H1 (cell line): ENCODE measurements around the gene SMIM17. TPM values are rescaled to one million over a fixed set of nuclear protein-coding genes. Genes with fewer than 3 reads are reported as not detected.

Source experiments
- CTCF ChIA-PET: fragments of 300-600 bp; sonication (Branson Sonifier 250); formaldehyde crosslinking; loops from one replicate; lab custom pipeline; 2021; ENCODE audit not compliant: partially characterized antibody; lab: Charles Lee
- POLR2A ChIA-PET: fragments of 300-600 bp; sonication (Branson Sonifier 250); formaldehyde crosslinking; loops from one replicate; lab custom pipeline; 2021; ENCODE audit warnings: inconsistent platforms; ENCODE audit not compliant: partially characterized antibody; lab: Charles Lee
- DNase-seq, 2 experiments: peaks; one replicate each; pipeline versions ENCODE4 v3.0.0 to v3.0.0-alpha.2; 2010 to 2022; ENCODE audit warnings: low spot score in 2 of 2, low read depth in 1 of 2, mixed read lengths in 1 of 2
- FAIRE-seq: peaks from 2 replicates; lab custom pipeline; 2011; peaks lifted over from hg19 to GRCh38; lab: Jason Lieb, UNC
- H2AFZ ChIP-seq: 2 replicates; pipeline ENCODE4 v1.8.1; 2012; ENCODE audit warnings: low read length, inconsistent platforms
- H2AK5ac ChIP-seq: 2 replicates; pipeline ENCODE4 v1.6.1; 2013; ENCODE audit warnings: low read depth, low read length
- H2BK120ac ChIP-seq: replicated peaks from 2 replicates; pipeline ENCODE3; 2013; ENCODE audit warnings: low read depth, low read length, inconsistent platforms
- H2BK12ac ChIP-seq: 2 replicates; pipeline ENCODE4 v1.6.1; 2013; ENCODE audit warnings: low read depth, low read length
- H2BK15ac ChIP-seq: 2 replicates; pipeline ENCODE4 v1.6.1; 2013; ENCODE audit warnings: low read length
- H2BK20ac ChIP-seq: 2 replicates; pipeline ENCODE4 v1.6.1; 2013; ENCODE audit warnings: low read length
- H2BK5ac ChIP-seq: 2 replicates; pipeline ENCODE4 v1.6.1; 2013; ENCODE audit warnings: low read depth, low read length
- H3K14ac ChIP-seq: 2 replicates; pipeline ENCODE4 v1.6.1; 2013; ENCODE audit warnings: inconsistent platforms; ENCODE audit not compliant: insufficient read length
- H3K18ac ChIP-seq: 2 replicates; pipeline ENCODE4 v1.6.1; 2013; ENCODE audit warnings: low read length; ENCODE audit errors: extremely low read depth
- H3K23ac ChIP-seq: 2 replicates; pipeline ENCODE4 v1.6.1; 2013; ENCODE audit warnings: inconsistent platforms; ENCODE audit not compliant: insufficient read length
- H3K23me2 ChIP-seq: 2 replicates; pipeline ENCODE4 v1.6.1; 2013; ENCODE audit warnings: low read depth, low read length
- H3K27ac ChIP-seq: 2 replicates; pipeline ENCODE4 v1.6.1; 2011; ENCODE audit warnings: low read depth, low read length, inconsistent platforms
- H3K27me3 ChIP-seq, 4 experiments: replicated peaks in 1 of 4; 1 replicate in 1 of 4; 2 replicates in 3 of 4; pipeline versions ENCODE4 v1.6.1 to v1.8.1; 2011 to 2013; ENCODE audit warnings: low read length in 3 of 4, mild to moderate bottlenecking in 3 of 4, inconsistent platforms in 2 of 4, mixed read lengths in 2 of 4, moderate library complexity in 1 of 4; ENCODE audit not compliant: control insufficient read depth in 3 of 4, insufficient read depth in 3 of 4; ENCODE audit errors: extremely low read depth in 1 of 4
- H3K36me3 ChIP-seq, 4 experiments: 2 replicates each; pipeline versions ENCODE4 v1.6.1 to v1.8.1; 2011 to 2013; ENCODE audit warnings: mild to moderate bottlenecking in 4 of 4, low read length in 3 of 4, moderate library complexity in 2 of 4, control low read depth in 1 of 4, inconsistent platforms in 1 of 4; ENCODE audit not compliant: insufficient read depth in 4 of 4, control insufficient read depth in 2 of 4
- H3K4ac ChIP-seq: replicated peaks from 2 replicates; pipeline ENCODE3; 2013; ENCODE audit warnings: low read length, low read depth, mixed read lengths, inconsistent platforms; ENCODE audit not compliant: insufficient read length
- H3K4me1 ChIP-seq, 4 experiments: replicated peaks in 1 of 4; 1 replicate in 1 of 4; 2 replicates in 3 of 4; pipeline versions ENCODE4 v1.6.1 to v1.8.1; 2011 to 2013; ENCODE audit warnings: low read length in 3 of 4, inconsistent platforms in 2 of 4, mixed read lengths in 1 of 4; ENCODE audit not compliant: insufficient read depth in 4 of 4, control insufficient read depth in 3 of 4
- H3K4me2 ChIP-seq, 2 experiments: 2 replicates each; pipeline versions ENCODE4 v1.6.1 to v1.8.1; 2011 to 2013; ENCODE audit warnings: low read depth in 2 of 2, low read length in 2 of 2, control low read depth in 1 of 2, inconsistent platforms in 1 of 2, mild to moderate bottlenecking in 1 of 2; ENCODE audit not compliant: insufficient read depth in 1 of 2
- H3K4me3 ChIP-seq, 4 experiments: fragments of 200-600, 300-600 bp in 1 of 4; sonication (generic), shearing (Covaris generic), sonication (Bioruptor Twin) in 1 of 4; 2 replicates each; pipeline versions ENCODE4 v1.5.1 to v1.8.1; 2011 to 2016; ENCODE audit warnings: low read length in 4 of 4, low read depth in 3 of 4, control low read depth in 2 of 4, inconsistent platforms in 2 of 4, mild to moderate bottlenecking in 2 of 4, mixed read lengths in 1 of 4, moderate library complexity in 1 of 4; ENCODE audit not compliant: insufficient read depth in 2 of 4; ENCODE audit errors: extremely low read depth in 1 of 4
- H3K56ac ChIP-seq: replicated peaks from 2 replicates; pipeline ENCODE3; 2013; ENCODE audit warnings: low read depth, mild to moderate bottlenecking, mixed read lengths, low read length, inconsistent platforms; ENCODE audit not compliant: insufficient read length
- H3K79me1 ChIP-seq: 2 replicates; pipeline ENCODE4 v1.6.1; 2013; ENCODE audit warnings: low read depth, low read length, control low read depth
- H3K79me2 ChIP-seq, 2 experiments: 2 replicates each; pipeline versions ENCODE4 v1.6.1 to v1.8.1; 2012 to 2013; ENCODE audit warnings: low read length in 2 of 2, mild to moderate bottlenecking in 2 of 2, inconsistent platforms in 1 of 2; ENCODE audit not compliant: insufficient read depth in 2 of 2, control insufficient read depth in 1 of 2
- H3K9ac ChIP-seq, 4 experiments: replicated peaks in 1 of 4; 1 replicate in 1 of 4; 2 replicates in 3 of 4; pipeline versions ENCODE4 v1.6.1 to v1.8.1; 2011 to 2013; ENCODE audit warnings: low read depth in 3 of 4, low read length in 3 of 4, control low read depth in 2 of 4, mild to moderate bottlenecking in 2 of 4, moderate library complexity in 2 of 4, inconsistent platforms in 1 of 4; ENCODE audit errors: extremely low read depth in 1 of 4
- H3K9me3 ChIP-seq, 2 experiments: 2 replicates each; pipeline versions ENCODE4 v1.6.1 to v1.8.1; 2012 to 2013; ENCODE audit warnings: mild to moderate bottlenecking in 2 of 2, moderate library complexity in 2 of 2, control low read depth in 1 of 2, inconsistent platforms in 1 of 2, low read depth in 1 of 2, low read length in 1 of 2, mixed read lengths in 1 of 2; ENCODE audit not compliant: insufficient read depth in 2 of 2
- H4K20me1 ChIP-seq, 2 experiments: replicated peaks in 1 of 2; 2 replicates each; pipeline versions ENCODE3 to v1.8.1; 2011 to 2013; ENCODE audit warnings: inconsistent platforms in 2 of 2, low read length in 2 of 2, mild to moderate bottlenecking in 1 of 2; ENCODE audit not compliant: insufficient read depth in 2 of 2, control insufficient read depth in 1 of 2
- H4K5ac ChIP-seq: 2 replicates; pipeline ENCODE4 v1.6.1; 2013; ENCODE audit warnings: low read length, low read depth, mixed read lengths, inconsistent platforms; ENCODE audit not compliant: insufficient read length
- H4K8ac ChIP-seq: 2 replicates; pipeline ENCODE4 v1.8.0; 2013; ENCODE audit warnings: mild to moderate bottlenecking, moderate library complexity, low read length, inconsistent platforms; ENCODE audit not compliant: insufficient read depth; ENCODE audit errors: extremely low read depth
- H4K91ac ChIP-seq: replicated peaks from 2 replicates; pipeline ENCODE3; 2013; ENCODE audit warnings: low read length, mixed read lengths, inconsistent platforms; ENCODE audit not compliant: insufficient read length
- POLR2AphosphoS5 ChIP-seq: IDR thresholded peaks from 2 replicates; pipeline ENCODE4 v1.6.1; 2011; ENCODE audit warnings: low read depth, low read length
- SRF ChIP-seq: IDR thresholded peaks from 2 replicates; pipeline ENCODE4 v1.6.1; 2011; ENCODE audit warnings: mild to moderate bottlenecking, low read depth, low read length, moderate library complexity
- WGBS, 2 experiments: shearing (Covaris generic) in 1 of 2; methylation state at CpG; one replicate each; pipeline versions ENCODE4 v1.1.6 to v1.1.7; 2013 to 2015; ENCODE audit warnings: low lambda C conversion rate in 2 of 2, mixed read lengths in 2 of 2, inconsistent platforms in 1 of 2, low coverage in 1 of 2, missing lambda C conversion rate in 1 of 2; ENCODE audit not compliant: insufficient replicate concordance in 2 of 2, insufficient coverage in 1 of 2, insufficient read length in 1 of 2; ENCODE audit errors: extremely low coverage in 1 of 2, missing lambda C conversion rate in 1 of 2; 5-methylcytosine and 5-hydroxymethylcytosine counted together
- polyA plus RNA-seq, 7 experiments: library from polyadenylated mRNA; depleted of rRNA in 3 of 7; stranded (reverse) in 5 of 7; unstranded in 2 of 7; fragments of >200 nt in 5 of 7; fragments of 200-250 nt in 2 of 7; gene quantifications; 1 replicate in 5 of 7; 2 replicates in 1 of 7; 4 replicates in 1 of 7; pipeline versions ENCODE4 v1.2.1 to v1.2.3, GENCODE V29; 2011 to 2013; ENCODE audit warnings: missing spikeins in 2 of 7, mixed read lengths in 2 of 7
- total RNA-seq: library from RNA; stranded (reverse); fragmentation: NEBNext Ultra II Directional; extraction: Animal tissue kit (Norgen Biotek cat#: 25700); gene quantifications from 2 replicates; pipeline ENCODE4 v1.2.1, GENCODE V29; 2021

The SMIM17 gene
- total and polyA plus RNA-seq, 2 of the 8 experiments (the other 6 are each of a cell fraction or from before 2014, with no cell fraction given): 0.06 TPM; not detected in 1

- H3K79me2 ChIP-seq: peaks cover 4 to 13% of the 10 kb centered on the region in 2 experiments; a peak in 3 of 4 replicates
- no peaks in the 10 kb centered on the region for H3K27me3 ChIP-seq
- FAIRE-seq (no peak), DNase-seq (no peak)
- H3K56ac ChIP-seq: no peak overlapping the region
- H3K18ac ChIP-seq: no peak overlapping the region
- no peaks in the 10 kb centered on the region for H4K20me1 ChIP-seq
- H4K8ac ChIP-seq: no peak overlapping the region
- TF ChIP-seq SRF (peak; percentile 61), POLR2AphosphoS5 (no peak)
- H3K27ac ChIP-seq: no peak overlapping the region
- no peak overlapping the region for H2BK5ac ChIP-seq
- no peak overlapping the region for H3K14ac ChIP-seq
- no peak overlapping the region for H2BK20ac ChIP-seq
- no peak overlapping the region for H2BK12ac ChIP-seq
- H3K79me1 ChIP-seq: peaks cover 4% of the 10 kb centered on the region; the same call in 1 of the 2 replicates
- H4K91ac ChIP-seq: no peak overlapping the region
- H3K23me2 ChIP-seq: no peaks in the 10 kb centered on the region
- H3K9ac ChIP-seq: no peak overlapping the region
- H2BK120ac ChIP-seq: no peak overlapping the region
- no peak overlapping the region for H3K23ac ChIP-seq
- peaks cover 29 to 42% of the 10 kb centered on the region in 2 experiments; a peak in 3 of 4 replicates for H3K9me3 ChIP-seq
- no peaks in the 10 kb centered on the region; a peak in 1 of 7 replicates for H3K4me1 ChIP-seq
- CTCF ChIA-PET: interaction anchor here (1.4 kb wide), 1 partner anchor 39 kb away, joined by 3 read pairs; no protein-coding TSS in a partner anchor
- POLR2A ChIA-PET: interaction anchor here (1.8 kb wide), 1 partner anchor 10 kb away, joined by 4 read pairs; no protein-coding TSS in a partner anchor
- no peak overlapping the region for H4K5ac ChIP-seq
- H3K4ac ChIP-seq: no peak overlapping the region
- no peak overlapping the region; a peak in 1 of 4 replicates for H3K4me2 ChIP-seq
- WGBS, 2 experiments: 85% methylated on average over 2 of the region's 2 CpGs; no CpG with 5 or more reads in 1 of the 2 experiments
- H3K36me3 ChIP-seq: peaks cover 0 to 5% (median 0%) of the 10 kb centered on the region in 4 experiments; a peak in 2 of 8 replicates
- H2AK5ac ChIP-seq: no peak overlapping the region
- no peak overlapping the region for H3K4me3 ChIP-seq
- no peak overlapping the region for H2BK15ac ChIP-seq
- H2AFZ ChIP-seq: no peak overlapping the region
These were observed 30.2 kb upstream of the SMIM17 start for GRCh38 chr19:56612737-56613136.
